Suprapubic skin (tissue), 4 donors: ENCODE data around the gene RIMKLA. TPM values are rescaled to one million over a fixed set of nuclear protein-coding genes. Genes with fewer than 3 reads are reported as not detected.

Experiments
- DNase-seq, 2 donors: peaks; one replicate each; pipeline ENCODE4 v3.0.0-alpha.2; 2019; ENCODE audit warnings: low spot score in 2 of 2
- H3K27ac ChIP-seq: fragments of 200-600 bp; sonication (generic); one replicate; pipeline ENCODE4 v1.5.1; 2019
- H3K27me3 ChIP-seq: fragments of 200-600 bp; sonication (generic); one replicate; pipeline ENCODE4 v1.5.1; 2019
- H3K36me3 ChIP-seq: fragments of 200-600 bp; sonication (generic); one replicate; pipeline ENCODE4 v1.5.1; 2019
- H3K4me1 ChIP-seq: fragments of 200-600 bp; sonication (generic); one replicate; pipeline ENCODE4 v1.5.1; 2019
- H3K4me3 ChIP-seq: fragments of 200-600 bp; sonication (generic); one replicate; pipeline ENCODE4 v1.5.1; 2019; ENCODE audit warnings: mild to moderate bottlenecking
- H3K9me3 ChIP-seq: fragments of 200-600 bp; sonication (generic); one replicate; pipeline ENCODE4 v1.5.1; 2019
- EP300 ChIP-seq: sonication (generic); formaldehyde crosslinking; IDR thresholded peaks from one replicate; pipeline ENCODE4 v1.6.1; 2017; ENCODE audit warnings: antibody characterized with exemption
- POLR2A ChIP-seq, 2 donors: fragments of 450-650 bp; IDR thresholded peaks; one replicate each; pipeline ENCODE4 v1.6.1; 2017; ENCODE audit warnings: antibody characterized with exemption in 2 of 2, mild to moderate bottlenecking in 2 of 2, moderate library complexity in 2 of 2
- POLR2AphosphoS5 ChIP-seq, 3 donors: sonication (generic); formaldehyde crosslinking; IDR thresholded peaks; one replicate each; pipeline ENCODE4 v1.6.1; 2017; ENCODE audit warnings: antibody characterized with exemption in 3 of 3
- WGBS: methylation state at CpG from one replicate; pipeline ENCODE4 v1.1.5; 2018; 5-methylcytosine and 5-hydroxymethylcytosine counted together
- total RNA-seq, 4 donors: library from RNA; depleted of rRNA; stranded (reverse); fragments of >200 nt; gene quantifications; one replicate each; pipeline ENCODE4 v1.1.0, GENCODE V29; 2016
- TF ChIP-seq, protein P1 (sequence below), 2 donors: fragments of 200-600 bp in 1 of 2; fragments of 450-650 bp in 1 of 2; sonication (generic) in 1 of 2; IDR thresholded peaks; one replicate each; pipeline ENCODE4 v1.5.1; 2016 to 2019; ENCODE audit warnings: antibody characterized with exemption in 2 of 2, mild to moderate bottlenecking in 1 of 2, moderate library complexity in 1 of 2

RIMKLA gene
- total RNA-seq, 4 donors from 2014 or later: 0.11 to 0.93 (median 0.54) TPM

DNA sequence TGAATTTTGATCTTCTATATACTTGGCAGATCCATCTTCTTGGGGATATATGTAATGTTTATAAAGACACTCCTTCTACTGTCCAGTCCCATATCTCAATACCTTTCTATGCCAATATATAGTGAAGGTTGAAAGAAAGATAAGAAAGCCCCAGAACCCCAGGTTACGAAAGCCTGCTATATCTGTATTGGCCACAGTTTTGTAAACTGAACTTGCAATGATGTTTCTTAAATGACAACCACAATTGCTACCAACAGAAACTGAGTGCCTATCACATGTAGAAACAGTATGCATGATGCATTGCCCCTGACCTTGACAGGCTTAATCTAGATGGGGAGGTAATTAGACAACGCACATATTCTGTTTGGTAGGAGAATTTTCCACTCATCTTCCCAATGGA, 7.8 kb upstream of the RIMKLA start:
- no peaks in the 10 kb centered on the region for H3K9me3 ChIP-seq
- TF ChIP-seq POLR2AphosphoS5 (IDR thresholded peaks at IDR 0.05) (no peak), POLR2A (IDR thresholded peaks at IDR 0.05) (no peak), EP300 (no peak)
- TF ChIP-seq, protein P1, sequence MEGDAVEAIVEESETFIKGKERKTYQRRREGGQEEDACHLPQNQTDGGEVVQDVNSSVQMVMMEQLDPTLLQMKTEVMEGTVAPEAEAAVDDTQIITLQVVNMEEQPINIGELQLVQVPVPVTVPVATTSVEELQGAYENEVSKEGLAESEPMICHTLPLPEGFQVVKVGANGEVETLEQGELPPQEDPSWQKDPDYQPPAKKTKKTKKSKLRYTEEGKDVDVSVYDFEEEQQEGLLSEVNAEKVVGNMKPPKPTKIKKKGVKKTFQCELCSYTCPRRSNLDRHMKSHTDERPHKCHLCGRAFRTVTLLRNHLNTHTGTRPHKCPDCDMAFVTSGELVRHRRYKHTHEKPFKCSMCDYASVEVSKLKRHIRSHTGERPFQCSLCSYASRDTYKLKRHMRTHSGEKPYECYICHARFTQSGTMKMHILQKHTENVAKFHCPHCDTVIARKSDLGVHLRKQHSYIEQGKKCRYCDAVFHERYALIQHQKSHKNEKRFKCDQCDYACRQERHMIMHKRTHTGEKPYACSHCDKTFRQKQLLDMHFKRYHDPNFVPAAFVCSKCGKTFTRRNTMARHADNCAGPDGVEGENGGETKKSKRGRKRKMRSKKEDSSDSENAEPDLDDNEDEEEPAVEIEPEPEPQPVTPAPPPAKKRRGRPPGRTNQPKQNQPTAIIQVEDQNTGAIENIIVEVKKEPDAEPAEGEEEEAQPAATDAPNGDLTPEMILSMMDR (IDR thresholded peaks at IDR 0.05): no peak
- 95% methylated on average over 2 of the region's 2 CpGs for WGBS

DNA sequence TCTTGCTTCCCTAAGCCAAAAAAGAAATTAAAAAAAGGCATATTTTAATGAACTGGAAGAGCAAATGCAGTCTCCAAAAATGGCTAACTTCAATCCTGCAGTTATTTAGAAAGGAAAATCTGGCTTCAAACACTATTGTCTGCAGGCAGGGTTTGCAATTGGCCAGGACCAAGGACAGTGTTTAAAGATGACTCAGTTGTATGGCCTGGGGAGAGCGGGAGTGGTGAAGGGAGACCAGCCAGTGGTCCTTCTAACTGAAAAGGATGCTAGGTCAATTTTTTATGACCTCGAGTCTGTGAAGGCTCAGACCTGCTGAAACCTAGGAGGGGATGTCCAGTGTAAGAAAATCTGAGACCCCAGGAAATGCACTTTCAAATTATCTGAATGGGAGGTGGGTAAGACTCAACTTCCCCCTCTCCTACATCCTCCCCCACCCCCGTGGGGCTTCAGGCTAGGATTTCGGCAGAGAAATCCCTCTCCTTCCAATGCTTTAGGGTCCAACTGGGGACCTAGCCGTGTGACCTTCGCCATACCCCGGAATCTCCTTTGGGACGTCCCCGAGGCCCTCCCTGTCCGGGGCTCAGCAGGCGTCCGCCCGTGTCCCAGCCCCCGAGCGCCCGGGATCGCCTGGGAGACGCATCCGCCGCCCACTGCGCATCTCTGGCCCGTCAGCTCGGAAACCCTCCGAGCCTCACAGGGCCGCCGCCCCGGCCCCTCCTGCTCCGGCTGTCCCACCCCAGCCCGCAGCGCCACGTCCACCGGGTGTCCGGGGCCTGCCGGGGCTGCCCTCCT, 602 bp upstream of the RIMKLA start:
- Histone ChIP-seq H3K4me3 (peak overlapping the region; percentile 76), H3K27ac (no peak overlapping the region), H3K27me3 (peaks cover 25% of the 10 kb centered on the region), H3K36me3 (no peaks in the 10 kb centered on the region), H3K9me3 (no peaks in the 10 kb centered on the region), H3K4me1 (peaks cover 13% of the 10 kb centered on the region)
- TF ChIP-seq, protein P1 (IDR thresholded peaks at IDR 0.05): no peak
- TF ChIP-seq EP300: no peak
- TF ChIP-seq POLR2A (IDR thresholded peaks at IDR 0.05): no peak
- 6% methylated on average over 12 of the region's 34 CpGs for WGBS
- DNase-seq: no peak

More for the DNA sequence above, 7.8 kb upstream of the RIMKLA start:
- Histone ChIP-seq H3K4me3 (no peak overlapping the region), H3K27me3 (no peaks in the 10 kb centered on the region), H3K36me3 (no peaks in the 10 kb centered on the region), H3K27ac (no peak overlapping the region), H3K4me1 (peaks cover 5% of the 10 kb centered on the region)
- no peak for DNase-seq

DNA sequence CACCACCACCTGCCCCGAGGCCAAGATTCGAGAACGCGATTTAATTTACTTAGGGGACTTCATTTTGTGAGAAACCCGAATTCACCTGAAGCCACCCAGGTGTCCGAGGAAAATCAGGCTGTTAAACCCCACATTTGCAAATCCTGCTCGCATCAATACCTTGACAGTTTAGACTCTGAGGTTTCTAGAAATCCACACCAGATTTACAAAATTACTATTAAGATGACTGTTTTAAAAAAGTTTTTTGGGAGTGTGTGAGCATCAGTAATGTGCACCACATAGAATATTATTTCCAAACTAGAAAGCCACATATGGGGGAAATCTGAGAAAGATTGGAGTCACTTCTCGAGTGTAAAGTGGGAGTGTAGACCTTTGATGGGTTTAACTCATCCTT, 685 bp downstream of the RIMKLA start:
- no peak overlapping the region for H3K27ac ChIP-seq
- peaks cover 13% of the 10 kb centered on the region for H3K4me1 ChIP-seq
- no peaks in the 10 kb centered on the region for H3K9me3 ChIP-seq
- H3K36me3 ChIP-seq: no peaks in the 10 kb centered on the region
- H3K27me3 ChIP-seq: peaks cover 25% of the 10 kb centered on the region
- 19% methylated on average over 8 of the region's 8 CpGs for WGBS
- TF ChIP-seq EP300: no peak
- TF ChIP-seq POLR2A (IDR thresholded peaks at IDR 0.05): no peak
- TF ChIP-seq, protein P1 (IDR thresholded peaks at IDR 0.05): no peak
- no peak for TF ChIP-seq POLR2AphosphoS5 (IDR thresholded peaks at IDR 0.05)
- peak overlapping the region; percentile 76 for H3K4me3 ChIP-seq
- no peak for DNase-seq

- H3K27ac ChIP-seq: no peak overlapping the region
- no peak for DNase-seq
- H3K4me3 ChIP-seq: no peak overlapping the region
- no peaks in the 10 kb centered on the region for H3K36me3 ChIP-seq
- 0% methylated on average over 1 of the region's 1 CpG for WGBS
- peaks cover 26% of the 10 kb centered on the region for H3K27me3 ChIP-seq
- H3K9me3 ChIP-seq: no peaks in the 10 kb centered on the region
- peaks cover 8% of the 10 kb centered on the region for H3K4me1 ChIP-seq
- TF ChIP-seq POLR2A (IDR thresholded peaks at IDR 0.05): no peak
- TF ChIP-seq POLR2AphosphoS5 (IDR thresholded peaks at IDR 0.05): no peak
- no peak for TF ChIP-seq EP300
- TF ChIP-seq, protein P1 (IDR thresholded peaks at IDR 0.05): no peak
Measured at GRCh38 chr1:42385283-42385682, 4.7 kb downstream of the RIMKLA start.

GRCh38 chr1:42386051-42386450, 5.5 kb downstream of the RIMKLA start:
- DNase-seq: no peak
- peaks cover 3% of the 10 kb centered on the region for H3K4me1 ChIP-seq
- 97% methylated on average over 6 of the region's 6 CpGs for WGBS
- H3K4me3 ChIP-seq: no peak overlapping the region
- no peak overlapping the region for H3K27ac ChIP-seq
- H3K9me3 ChIP-seq: no peaks in the 10 kb centered on the region
- H3K36me3 ChIP-seq: no peaks in the 10 kb centered on the region
- H3K27me3 ChIP-seq: peaks cover 18% of the 10 kb centered on the region
- no peak for TF ChIP-seq POLR2A (IDR thresholded peaks at IDR 0.05)
- TF ChIP-seq POLR2AphosphoS5 (IDR thresholded peaks at IDR 0.05): no peak
- TF ChIP-seq, protein P1 (IDR thresholded peaks at IDR 0.05): no peak
- TF ChIP-seq EP300: no peak
